Stimulated activated naive CD8-positive, alpha-beta T cell treated with anti-CD3 and anti-CD28 coated beads, Interleukin-15, Interleukin-2, amounts not matched to agents 100 ng/mL and 50 ng/mL, for 24 hours (primary cell): ENCODE data around the gene VPS13D.
"Not testable (repeated sequence)": the region's sequence is repeated elsewhere in the genome, so short reads cannot be mapped to it uniquely, and the experiment has no call there.

Experiments
- H3K27ac Mint-ChIP-seq: one replicate; pipeline ENCODE4 v1.8.0; 2021; ENCODE audit warnings: mild to moderate bottlenecking, mixed read lengths
- H3K27me3 Mint-ChIP-seq: one replicate; pipeline ENCODE4 v1.8.0; 2021; ENCODE audit warnings: mixed read lengths
- H3K36me3 Mint-ChIP-seq: one replicate; pipeline ENCODE4 v1.8.0; 2021; ENCODE audit warnings: low read depth, mixed read lengths
- H3K4me1 Mint-ChIP-seq: one replicate; pipeline ENCODE4 v1.8.0; 2021; ENCODE audit warnings: low read depth, mixed read lengths
- H3K4me3 Mint-ChIP-seq: one replicate; pipeline ENCODE4 v1.8.0; 2021; ENCODE audit warnings: mild to moderate bottlenecking, mixed read lengths
- H3K9me3 Mint-ChIP-seq: one replicate; pipeline ENCODE4 v1.8.0; 2021; ENCODE audit warnings: mixed read lengths

Gene VPS13D

DNA sequence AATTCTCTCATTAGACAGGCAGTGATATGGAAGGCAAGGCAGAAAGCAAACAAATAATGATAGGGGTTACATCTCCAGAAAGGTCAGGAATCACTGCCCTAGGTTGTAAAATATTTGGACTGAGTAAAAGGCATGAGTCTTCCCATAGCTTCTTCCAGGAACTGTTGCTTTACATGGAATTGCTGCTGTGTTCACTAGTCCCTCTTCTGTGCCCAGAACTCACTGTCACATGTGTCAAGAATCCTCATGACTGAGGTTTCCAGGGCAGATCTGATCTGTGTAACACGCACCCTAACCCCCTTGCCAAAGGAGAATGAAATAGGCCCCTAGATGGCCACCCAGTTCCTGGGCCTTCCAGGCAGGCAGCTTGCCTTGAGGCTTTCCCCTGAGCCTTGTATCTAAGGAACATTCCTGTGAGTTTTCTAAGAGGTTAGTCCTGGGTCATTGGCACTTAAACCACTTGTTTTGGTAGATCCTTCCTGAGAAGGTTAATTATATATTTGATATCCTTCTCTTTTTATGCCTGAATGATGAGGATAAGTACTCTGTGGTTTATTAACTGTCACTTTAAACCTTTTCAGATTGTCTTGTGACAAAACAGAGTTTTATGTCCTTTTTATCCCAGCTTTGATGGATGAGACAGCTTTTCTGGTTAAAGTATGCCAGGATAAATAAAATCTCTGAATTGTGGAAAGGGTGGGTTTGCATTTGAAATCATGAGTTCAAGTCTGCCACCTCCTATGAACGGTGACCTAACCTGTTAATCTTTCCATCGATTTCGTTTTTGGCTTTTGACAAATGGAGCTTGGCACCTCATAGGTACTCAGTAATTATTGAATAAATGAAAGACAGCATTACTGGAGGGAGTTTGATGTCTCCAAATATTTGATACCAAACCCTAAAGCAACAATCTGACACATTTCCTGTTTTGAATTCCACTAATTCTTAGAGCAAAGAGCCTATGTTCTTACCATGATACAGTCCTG lies 224.9 kb downstream of the VPS13D start:
- Mint-ChIP-seq H3K27me3 (no peaks in the 10 kb centered on the region), H3K27ac (peak overlapping the region; percentile 97), H3K4me1 (peaks cover 92% of the 10 kb centered on the region), H3K9me3 (no peaks in the 10 kb centered on the region), H3K4me3 (no peak overlapping the region), H3K36me3 (peaks cover 79% of the 10 kb centered on the region)

DNA sequence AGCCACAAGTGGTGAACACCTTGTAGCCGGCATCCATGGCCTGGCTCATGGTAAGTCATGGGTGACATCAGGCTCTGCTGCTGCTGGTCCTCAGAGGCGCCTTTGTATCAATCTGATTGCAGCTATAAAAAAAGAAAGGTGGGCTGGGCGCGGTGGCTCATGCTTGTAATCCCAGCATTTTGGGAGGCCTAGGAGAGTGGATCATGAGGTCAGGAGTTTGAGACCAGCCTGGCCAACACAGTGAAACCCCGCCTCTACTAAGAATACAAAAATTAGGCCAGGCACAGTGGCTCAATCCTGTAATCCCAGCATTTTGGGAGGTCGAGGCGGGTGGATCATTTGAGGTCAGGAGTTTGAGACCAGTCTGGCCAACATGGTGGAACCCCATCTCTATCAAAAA lies 226.3 kb downstream of the VPS13D start:
- Mint-ChIP-seq H3K4me1 (peaks cover 82% of the 10 kb centered on the region), H3K36me3 (peaks cover 76% of the 10 kb centered on the region), H3K27ac (peak overlapping the region; percentile 78)
- H3K9me3 Mint-ChIP-seq, H3K4me3 Mint-ChIP-seq, H3K27me3 Mint-ChIP-seq: not testable (repeated sequence)

DNA sequence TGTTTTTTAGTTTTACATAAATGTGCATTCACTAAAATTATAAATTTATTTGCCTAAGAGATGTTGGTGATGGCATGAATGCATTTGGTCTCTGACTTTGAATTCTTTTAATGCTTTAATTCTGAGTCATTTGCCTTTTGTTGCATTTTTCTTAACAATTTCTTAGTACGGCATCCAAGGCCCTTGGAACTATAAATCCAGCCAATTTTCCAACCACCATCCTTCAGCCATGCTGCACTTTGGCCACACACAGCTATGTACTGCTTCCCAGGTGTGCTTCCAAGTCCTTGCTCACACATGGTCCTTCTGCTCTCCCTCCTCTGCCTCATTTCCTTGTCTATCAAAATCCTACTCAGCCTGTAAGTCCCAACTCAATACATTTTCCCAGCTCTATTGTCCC lies 227.1 kb downstream of the VPS13D start:
- Mint-ChIP-seq H3K27me3 (no peaks in the 10 kb centered on the region), H3K4me1 (peaks cover 82% of the 10 kb centered on the region), H3K27ac (peak overlapping the region; percentile 65), H3K4me3 (no peak overlapping the region), H3K36me3 (peaks cover 76% of the 10 kb centered on the region), H3K9me3 (no peaks in the 10 kb centered on the region)

GRCh38 chr1:12457771-12458170 lies 227.9 kb downstream of the VPS13D start:
- H3K4me1 Mint-ChIP-seq, result peaks cover 78% of the 10 kb centered on the region
- no peaks in the 10 kb centered on the region for H3K27me3 Mint-ChIP-seq
- no peak overlapping the region for H3K27ac Mint-ChIP-seq
- no peak overlapping the region for H3K4me3 Mint-ChIP-seq
- H3K9me3 Mint-ChIP-seq, result no peaks in the 10 kb centered on the region
- peaks cover 76% of the 10 kb centered on the region for H3K36me3 Mint-ChIP-seq

DNA sequence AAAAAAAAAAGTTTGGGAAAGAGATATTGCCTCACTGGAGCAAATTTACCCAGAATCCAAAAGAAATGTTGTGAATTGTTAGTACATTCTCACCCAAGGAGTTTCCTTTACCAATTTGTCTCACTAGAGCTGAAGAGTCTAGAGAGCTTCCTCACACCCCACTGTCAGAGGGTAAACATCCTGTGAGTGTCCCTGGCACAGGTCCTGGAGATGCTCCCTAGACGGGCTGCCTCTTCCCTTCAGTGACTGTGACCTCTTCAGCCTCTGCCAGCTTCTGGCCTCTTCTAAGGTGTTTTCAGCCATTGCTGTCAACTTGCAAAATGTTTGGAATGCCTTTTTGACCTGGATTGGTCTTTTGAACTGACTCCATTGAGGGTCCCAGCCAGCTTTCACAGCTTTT lies 228.7 kb downstream of the VPS13D start:
- Mint-ChIP-seq H3K27ac (peak overlapping the region; percentile 47), H3K4me3 (no peak overlapping the region), H3K36me3 (peaks cover 78% of the 10 kb centered on the region), H3K4me1 (peaks cover 70% of the 10 kb centered on the region), H3K27me3 (no peaks in the 10 kb centered on the region), H3K9me3 (no peaks in the 10 kb centered on the region)

GRCh38 chr1:12460121-12460520 lies 230.3 kb downstream of the VPS13D start:
- Mint-ChIP-seq H3K9me3 (no peaks in the 10 kb centered on the region), H3K36me3 (peaks cover 81% of the 10 kb centered on the region), H3K4me3 (no peak overlapping the region), H3K27me3 (no peaks in the 10 kb centered on the region), H3K27ac (no peak overlapping the region), H3K4me1 (peaks cover 56% of the 10 kb centered on the region)

- peaks cover 53% of the 10 kb centered on the region for H3K4me1 Mint-ChIP-seq
- no peak overlapping the region for H3K4me3 Mint-ChIP-seq
- H3K9me3 Mint-ChIP-seq, result no peaks in the 10 kb centered on the region
- H3K27ac Mint-ChIP-seq, result no peak overlapping the region
- no peaks in the 10 kb centered on the region for H3K27me3 Mint-ChIP-seq
- H3K36me3 Mint-ChIP-seq, result peaks cover 84% of the 10 kb centered on the region
These were observed 231.2 kb downstream of the VPS13D start for GRCh38 chr1:12460911-12461621.

- H3K36me3 Mint-ChIP-seq, result peaks cover 87% of the 10 kb centered on the region
- no peaks in the 10 kb centered on the region for H3K27me3 Mint-ChIP-seq
- peak overlapping the region; percentile 12 for H3K27ac Mint-ChIP-seq
- peaks cover 53% of the 10 kb centered on the region for H3K4me1 Mint-ChIP-seq
- no peaks in the 10 kb centered on the region for H3K9me3 Mint-ChIP-seq
- H3K4me3 Mint-ChIP-seq, result no peak overlapping the region
These were observed 231.9 kb downstream of the VPS13D start for GRCh38 chr1:12461754-12462153.

GRCh38 chr1:12462586-12462985 lies 232.8 kb downstream of the VPS13D start:
- Mint-ChIP-seq H3K4me3 (no peak overlapping the region), H3K9me3 (no peaks in the 10 kb centered on the region), H3K36me3 (peaks cover 88% of the 10 kb centered on the region), H3K4me1 (peaks cover 53% of the 10 kb centered on the region), H3K27ac (no peak overlapping the region), H3K27me3 (no peaks in the 10 kb centered on the region)

DNA sequence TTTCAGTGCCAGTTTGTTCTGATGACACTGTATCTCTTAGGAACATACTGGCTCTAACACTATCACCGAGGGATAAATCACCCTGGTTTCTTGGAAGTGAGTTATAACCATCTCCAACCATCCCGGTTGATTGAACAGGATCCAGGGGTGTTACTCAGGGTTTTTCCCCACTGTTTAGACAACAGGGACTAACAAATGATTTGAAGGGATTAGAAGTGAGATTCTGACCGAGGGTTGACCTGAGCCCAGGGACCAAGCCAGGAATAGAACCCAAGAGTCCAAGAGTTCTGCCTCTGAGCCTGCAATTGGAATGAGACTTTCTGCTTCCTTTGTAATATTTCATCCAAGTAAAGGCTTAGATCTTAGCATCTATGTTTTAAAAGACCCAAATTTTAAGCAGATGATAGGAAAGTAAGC lies 234.2 kb downstream of the VPS13D start:
- H3K4me3 Mint-ChIP-seq, result no peak overlapping the region
- H3K4me1 Mint-ChIP-seq, result peaks cover 51% of the 10 kb centered on the region
- no peaks in the 10 kb centered on the region for H3K27me3 Mint-ChIP-seq
- H3K9me3 Mint-ChIP-seq, result no peaks in the 10 kb centered on the region
- peaks cover 82% of the 10 kb centered on the region for H3K36me3 Mint-ChIP-seq
- H3K27ac Mint-ChIP-seq, result no peak overlapping the region

GRCh38 chr1:12464598-12465056 lies 234.8 kb downstream of the VPS13D start:
- H3K36me3 Mint-ChIP-seq, result peaks cover 78% of the 10 kb centered on the region
- no peak overlapping the region for H3K27ac Mint-ChIP-seq
- H3K9me3 Mint-ChIP-seq, result no peaks in the 10 kb centered on the region
- H3K4me1 Mint-ChIP-seq, result peaks cover 55% of the 10 kb centered on the region
- no peaks in the 10 kb centered on the region for H3K27me3 Mint-ChIP-seq
- no peak overlapping the region for H3K4me3 Mint-ChIP-seq

- Mint-ChIP-seq H3K36me3 (peaks cover 75% of the 10 kb centered on the region), H3K27me3 (no peaks in the 10 kb centered on the region), H3K4me1 (peaks cover 57% of the 10 kb centered on the region), H3K27ac (no peak overlapping the region), H3K4me3 (no peak overlapping the region), H3K9me3 (no peaks in the 10 kb centered on the region)
These were observed 235.3 kb downstream of the VPS13D start for GRCh38 chr1:12465126-12465525.

DNA sequence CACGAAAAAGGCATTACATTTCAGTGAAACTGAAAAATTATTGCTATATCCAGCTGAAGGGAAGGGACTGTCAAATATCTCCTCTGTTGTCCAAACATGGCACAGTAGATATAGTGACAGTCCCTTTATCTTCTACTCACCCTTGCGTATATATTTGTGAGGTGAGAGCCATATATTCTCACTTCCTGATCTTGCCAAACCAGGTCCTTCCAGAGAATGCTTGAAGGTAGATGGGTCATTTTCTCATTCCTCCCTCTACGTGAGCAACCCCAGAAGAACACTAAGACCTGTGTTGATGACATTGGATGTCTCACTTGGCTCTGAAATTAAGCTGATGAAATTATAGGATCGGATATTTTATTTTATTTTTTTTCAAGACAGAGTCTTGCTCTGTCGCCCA lies 237.0 kb downstream of the VPS13D start:
- H3K27me3 Mint-ChIP-seq, result no peaks in the 10 kb centered on the region
- H3K27ac Mint-ChIP-seq, result peak overlapping the region; percentile 96
- H3K4me1 Mint-ChIP-seq, result peaks cover 66% of the 10 kb centered on the region
- H3K4me3 Mint-ChIP-seq, result no peak overlapping the region
- no peaks in the 10 kb centered on the region for H3K9me3 Mint-ChIP-seq
- peaks cover 66% of the 10 kb centered on the region for H3K36me3 Mint-ChIP-seq

GRCh38 chr1:12467570-12468286 lies 237.9 kb downstream of the VPS13D start:
- Mint-ChIP-seq H3K27me3 (no peaks in the 10 kb centered on the region), H3K4me1 (peaks cover 69% of the 10 kb centered on the region), H3K27ac (peak overlapping the region; percentile 96), H3K9me3 (no peaks in the 10 kb centered on the region), H3K4me3 (peak overlapping the region; percentile 47), H3K36me3 (peaks cover 64% of the 10 kb centered on the region)

- Mint-ChIP-seq H3K36me3 (peaks cover 62% of the 10 kb centered on the region), H3K27me3 (no peaks in the 10 kb centered on the region), H3K27ac (peak overlapping the region; percentile 96), H3K4me1 (peaks cover 75% of the 10 kb centered on the region), H3K9me3 (no peaks in the 10 kb centered on the region), H3K4me3 (peak overlapping the region; percentile 47)
These were observed 238.5 kb downstream of the VPS13D start for GRCh38 chr1:12468323-12468722.
